ENCODE results near the gene PIK3R6. TPM values are rescaled to one million over a fixed set of nuclear protein-coding genes. Genes with fewer than 3 reads are reported as not detected.

The PIK3R6 gene
- total RNA-seq, 4 donors from 2014 or later = 0.55 to 1.4 TPM; not detected in 2

GRCh38 chr17:8829036-8829941 is 38.2 kb downstream of the PIK3R6 start:
- DNase-seq = no peak
- intact Hi-C loops (cut with DNase I; ENCODE audit: low total_unique reads) (no loop called here), in situ Hi-C loops (cut with MboI; ENCODE audit: low pct_ligation_motif_present in 1 of 4, low pct_unique_long_range_greater_than_20kb in 1 of 4, low sequenced_read_pairs in 3 of 4) (loop anchor here in 1 of 4 donors (25.0 kb wide), 1 partner anchor 108 kb away; no protein-coding TSS in a partner anchor)
- H3K36me3 ChIP-seq = no peaks in the 10 kb centered on the region
- H3K4me1 ChIP-seq = no peaks in the 10 kb centered on the region
- no peak overlapping the region for H3K27ac ChIP-seq
- H3K9me3 ChIP-seq = peaks cover 3 to 6% of the 10 kb centered on the region in 2 donors
- H3K4me3 ChIP-seq = no peak overlapping the region
- peaks cover 8% of the 10 kb centered on the region for H3K27me3 ChIP-seq
- TF ChIP-seq CTCF (IDR thresholded peaks at IDR 0.05) (no peak), POLR2A (IDR thresholded peaks at IDR 0.05) (no peak), POLR2AphosphoS5 (IDR thresholded peaks at IDR 0.05) (no peak), EP300 (IDR thresholded peaks at IDR 0.05; ENCODE audit: low read depth) (no peak)
- 91 to 100% methylated on average over 3 to 16 of the region's 16 CpGs for WGBS, 2 donors (ENCODE audit: low coverage in 1 of 2)

- Histone ChIP-seq H3K9me3 (peaks cover 3 to 6% of the 10 kb centered on the region in 2 donors), H3K4me1 (no peaks in the 10 kb centered on the region), H3K27ac (no peak overlapping the region), H3K4me3 (no peak overlapping the region), H3K27me3 (peaks cover 8% of the 10 kb centered on the region), H3K36me3 (no peaks in the 10 kb centered on the region)
- in situ Hi-C loops (cut with MboI; ENCODE audit: low pct_ligation_motif_present in 1 of 4, low pct_unique_long_range_greater_than_20kb in 1 of 4, low sequenced_read_pairs in 3 of 4) = loop anchor here in 1 of 4 donors (25.0 kb wide), 1 partner anchor 109 kb away; no protein-coding TSS in a partner anchor
- intact Hi-C loops (cut with DNase I; ENCODE audit: low total_unique reads) = no loop called here
- TF ChIP-seq POLR2AphosphoS5 (IDR thresholded peaks at IDR 0.05) (no peak), POLR2A (IDR thresholded peaks at IDR 0.05) (no peak), CTCF (IDR thresholded peaks at IDR 0.05) (no peak), EP300 (IDR thresholded peaks at IDR 0.05; ENCODE audit: low read depth) (no peak)
- DNase-seq = no peak
- 96% methylated on average over 14 of the region's 20 CpGs; no CpG with 5 or more reads in 1 of the 2 donors for WGBS, 2 donors (ENCODE audit: low coverage in 1 of 2)
Observed at GRCh38 chr17:8828517-8828875, 39.0 kb downstream of the PIK3R6 start.

- no peaks in the 10 kb centered on the region for H3K27me3 ChIP-seq
- in situ Hi-C loops (cut with MboI; ENCODE audit: low pct_ligation_motif_present in 1 of 4, low pct_unique_long_range_greater_than_20kb in 1 of 4, low sequenced_read_pairs in 3 of 4) = loop anchor here in 1 of 4 donors (25.0 kb wide), 1 partner anchor 110 kb away; no protein-coding TSS in a partner anchor
- no peak overlapping the region for H3K27ac ChIP-seq
- no peaks in the 10 kb centered on the region for H3K36me3 ChIP-seq
- H3K9me3 ChIP-seq = peaks cover 3 to 6% of the 10 kb centered on the region in 2 donors
- no peak overlapping the region for H3K4me3 ChIP-seq
- no peaks in the 10 kb centered on the region for H3K4me1 ChIP-seq
- TF ChIP-seq POLR2A (IDR thresholded peaks at IDR 0.05) = no peak
- no peak for TF ChIP-seq POLR2AphosphoS5 (IDR thresholded peaks at IDR 0.05)
- TF ChIP-seq CTCF (IDR thresholded peaks at IDR 0.05) = no peak
- no peak for TF ChIP-seq EP300 (IDR thresholded peaks at IDR 0.05; ENCODE audit: low read depth)
- intact Hi-C loops (cut with DNase I; ENCODE audit: low total_unique reads) = no loop called here
- DNase-seq = no peak
- WGBS, 2 donors (ENCODE audit: low coverage in 1 of 2) = 79 to 80% methylated on average over 11 to 19 of the region's 19 CpGs
Observed at GRCh38 chr17:8826808-8827435, 40.6 kb downstream of the PIK3R6 start.

DNA sequence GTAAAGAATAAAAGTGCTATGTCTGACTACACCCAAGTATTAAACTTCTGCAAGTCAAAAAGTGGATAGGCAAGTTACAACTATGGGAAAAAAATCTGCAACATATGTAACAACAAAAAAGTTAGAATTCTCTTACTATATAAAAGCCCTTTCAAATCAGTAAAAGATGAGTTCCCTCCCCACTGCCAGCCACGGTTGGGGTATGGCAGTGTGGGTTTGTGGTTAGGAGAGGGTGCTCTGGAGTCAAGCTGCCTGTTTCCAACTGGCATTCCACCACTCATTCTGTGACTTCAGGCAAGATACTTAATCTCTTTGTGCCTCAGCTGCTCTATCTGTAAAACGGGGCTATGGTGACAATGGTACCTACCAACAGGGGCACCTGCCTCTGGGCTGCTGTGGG is 41.7 kb downstream of the PIK3R6 start:
- in situ Hi-C loops (cut with MboI; ENCODE audit: low pct_ligation_motif_present in 1 of 4, low pct_unique_long_range_greater_than_20kb in 1 of 4, low sequenced_read_pairs in 3 of 4) = loop anchor here in 1 of 4 donors (25.0 kb wide), 1 partner anchor 111 kb away; no protein-coding TSS in a partner anchor
- no peaks in the 10 kb centered on the region for H3K36me3 ChIP-seq
- H3K4me1 ChIP-seq = no peaks in the 10 kb centered on the region
- intact Hi-C loops (cut with DNase I; ENCODE audit: low total_unique reads) = no loop called here
- TF ChIP-seq POLR2AphosphoS5 (IDR thresholded peaks at IDR 0.05) (no peak), POLR2A (IDR thresholded peaks at IDR 0.05) (no peak), EP300 (IDR thresholded peaks at IDR 0.05; ENCODE audit: low read depth) (no peak), CTCF (IDR thresholded peaks at IDR 0.05) (no peak)
- DNase-seq = no peak
- no peak overlapping the region for H3K27ac ChIP-seq
- no peaks in the 10 kb centered on the region for H3K27me3 ChIP-seq
- peaks cover 3 to 6% of the 10 kb centered on the region in 2 donors for H3K9me3 ChIP-seq
- WGBS, 2 donors (ENCODE audit: low coverage in 1 of 2) = 0 to 58% methylated on average over 1 to 2 of the region's 2 CpGs
- no peak overlapping the region for H3K4me3 ChIP-seq

Data from transverse colon (tissue), 4 donors.